Measurements from ENCODE around the gene TMEM44.
A peak's percentile ranks its signal among the peaks of the same experiment; 100 is the strongest.
"Not testable (repeated sequence)": the region's sequence is repeated elsewhere in the genome, so short reads cannot be mapped to it uniquely, and the experiment has no call there.

The TMEM44 gene

GRCh38 chr3:194609601-194610000 is 23.6 kb downstream of the TMEM44 start:
- no peak for DNase-seq (ENCODE audit: low read depth)

GRCh38 chr3:194608981-194609380 is 24.2 kb downstream of the TMEM44 start:
- no peak for DNase-seq (ENCODE audit: low read depth)

GRCh38 chr3:194607592-194608389 is 25.4 kb downstream of the TMEM44 start:
- DNase-seq (ENCODE audit: low read depth), result no peak

- no peak for DNase-seq (ENCODE audit: low read depth)
These were observed 26.3 kb downstream of the TMEM44 start for GRCh38 chr3:194606941-194607340.

GRCh38 chr3:194606163-194606562 is 27.1 kb downstream of the TMEM44 start:
- no peak for DNase-seq (ENCODE audit: low read depth)

- not testable (repeated sequence) for DNase-seq (ENCODE audit: low read depth)
These were observed 27.9 kb downstream of the TMEM44 start for GRCh38 chr3:194605314-194605713.

- DNase-seq (ENCODE audit: low read depth), result no peak
These were observed 28.4 kb downstream of the TMEM44 start for GRCh38 chr3:194604837-194605236.

GRCh38 chr3:194604126-194604525 is 29.1 kb downstream of the TMEM44 start:
- DNase-seq (ENCODE audit: low read depth), result no peak

- no peak for DNase-seq (ENCODE audit: low read depth)
These were observed 30.5 kb downstream of the TMEM44 start for GRCh38 chr3:194602669-194603171.

GRCh38 chr3:194598771-194599557 is 34.3 kb downstream of the TMEM44 start:
- DNase-seq (ENCODE audit: low read depth), result peak; percentile 72

- no peak for DNase-seq (ENCODE audit: low read depth)
These were observed 36.3 kb downstream of the TMEM44 start for GRCh38 chr3:194596906-194597305.

- DNase-seq (ENCODE audit: low read depth), result peak; percentile 99
These were observed 40.1 kb downstream of the TMEM44 start for GRCh38 chr3:194592798-194593752.

- DNase-seq (ENCODE audit: low read depth), result no peak
These were observed 44.5 kb downstream of the TMEM44 start for GRCh38 chr3:194588741-194589140.

- DNase-seq (ENCODE audit: low read depth), result no peak
These were observed 45.0 kb downstream of the TMEM44 start for GRCh38 chr3:194588236-194588635.

GRCh38 chr3:194587438-194587931 is 45.7 kb downstream of the TMEM44 start:
- DNase-seq (ENCODE audit: low read depth), result peak; percentile 61

- DNase-seq (ENCODE audit: low read depth), result peak; percentile 34
These were observed 46.4 kb downstream of the TMEM44 start for GRCh38 chr3:194586836-194587235.

- DNase-seq (ENCODE audit: low read depth), result no peak
These were observed 47.3 kb downstream of the TMEM44 start for GRCh38 chr3:194585880-194586281.

GRCh38 chr3:194584866-194585265 is 48.4 kb downstream of the TMEM44 start:
- no peak for DNase-seq (ENCODE audit: low read depth)

- peak; percentile 30 for DNase-seq (ENCODE audit: low read depth)
These were observed 48.9 kb downstream of the TMEM44 start for GRCh38 chr3:194584320-194584776.

- DNase-seq (ENCODE audit: low read depth), result no peak
These were observed 50.9 kb downstream of the TMEM44 start for GRCh38 chr3:194582196-194582905.

GRCh38 chr3:194579091-194579606 is 54.1 kb downstream of the TMEM44 start:
- no peak for DNase-seq (ENCODE audit: low read depth)

Measured in fibroblast of gingiva (primary cell).